NB4 (cell line): Measurements from ENCODE around the gene AGER.
"Not testable (repeated sequence)": the region's sequence is repeated elsewhere in the genome, so short reads cannot be mapped to it uniquely, and the experiment has no call there.

Experiments used
- CTCF ChIP-seq: IDR thresholded peaks from one replicate; pipeline ENCODE4 v1.5.1; 2012; ENCODE audit warnings: low read depth, low read length
- MAX ChIP-seq: IDR thresholded peaks from 2 replicates; pipeline ENCODE4 v1.6.1; 2011; ENCODE audit warnings: low read depth, low read length
- MYC ChIP-seq: IDR thresholded peaks from 2 replicates; pipeline ENCODE4 v1.6.1; 2011; ENCODE audit warnings: low read depth, low read length
- POLR2A ChIP-seq: IDR thresholded peaks from 2 replicates; pipeline ENCODE4 v1.6.1; 2011; ENCODE audit warnings: mild to moderate bottlenecking; ENCODE audit not compliant: insufficient read length; ENCODE audit errors: extremely low read depth

GRCh38 chr6:32185681-32186131, 1.7 kb upstream of the AGER start:
- TF ChIP-seq CTCF, POLR2A, MAX, MYC: not testable (repeated sequence)
